Activated T-helper 1 cell treated with anti-CD3 and anti-CD28 coated beads, Interleukin-12 subunit alpha, Interleukin-12 subunit beta, Interleukin-2, Interleukin-4 antibody, amounts not matched to agents 30 ng/mL and 10 ng/mL and 1 ng/mL, durations not matched to agents 14 hours and 24 hours and 36 hours (primary cell): ENCODE measurements around the gene ANKRD24. TPM values are rescaled to one million over a fixed set of nuclear protein-coding genes. Genes with fewer than 3 reads are reported as not detected.
"Not testable (repeated sequence)": the region's sequence is repeated elsewhere in the genome, so short reads cannot be mapped to it uniquely, and the experiment has no call there.

Experiments
- DNase-seq: peaks from one replicate; pipeline ENCODE4 v3.0.0; 2021; ENCODE audit warnings: low spot score
- H3K27ac Mint-ChIP-seq: one replicate; pipeline ENCODE4 v1.8.0; 2021; ENCODE audit warnings: mild to moderate bottlenecking, mixed read lengths
- H3K27me3 Mint-ChIP-seq: one replicate; pipeline ENCODE4 v1.8.0; 2022; ENCODE audit warnings: mild to moderate bottlenecking, moderate library complexity, mixed read lengths; ENCODE audit not compliant: insufficient read depth
- H3K36me3 Mint-ChIP-seq: one replicate; pipeline ENCODE4 v1.8.0; 2021; ENCODE audit warnings: low read depth, mixed read lengths
- H3K4me1 Mint-ChIP-seq: one replicate; pipeline ENCODE4 v1.8.0; 2021; ENCODE audit warnings: low read depth, mixed read lengths
- H3K4me3 Mint-ChIP-seq: one replicate; pipeline ENCODE4 v1.8.0; 2021; ENCODE audit warnings: mild to moderate bottlenecking, moderate library complexity, mixed read lengths
- H3K9me3 Mint-ChIP-seq: one replicate; pipeline ENCODE4 v1.8.0; 2021; ENCODE audit warnings: mixed read lengths
- intact Hi-C: fragments of 100-400 bp; cut with micrococcal nuclease; formaldehyde crosslinking; loops from one replicate; pipeline ENCODE4 v1.15.1; 2024
- total RNA-seq: library from RNA; stranded (reverse); gene quantifications from 2 replicates; pipeline ENCODE4 v1.2.3, GENCODE V29; 2022

The ANKRD24 gene
- total RNA-seq, 1 donor from 2014 or later, result 0.49 TPM

DNA sequence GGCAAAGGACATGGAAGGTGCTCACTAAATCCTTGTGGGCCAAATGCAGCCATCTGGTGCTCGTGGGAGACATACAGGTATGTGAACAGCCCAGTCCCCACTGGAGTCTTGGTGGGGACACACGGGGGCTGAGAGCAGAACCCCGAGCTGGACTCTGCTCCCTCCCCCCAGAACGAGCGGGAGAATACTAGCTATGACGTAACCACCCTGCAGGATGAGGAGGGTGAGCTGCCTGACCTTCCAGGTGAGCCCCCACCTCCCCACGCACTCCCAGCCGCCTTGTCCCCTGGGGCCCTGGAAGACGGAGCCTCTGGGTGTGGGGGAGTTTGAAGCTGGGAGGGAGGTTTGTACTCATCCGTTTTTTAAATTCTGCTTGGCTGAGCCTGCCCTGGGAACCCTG, 33.3 kb downstream of the ANKRD24 start:
- no peak overlapping the region for H3K4me3 Mint-ChIP-seq
- H3K9me3 Mint-ChIP-seq, result no peaks in the 10 kb centered on the region
- H3K27me3 Mint-ChIP-seq, result no peaks in the 10 kb centered on the region

DNA sequence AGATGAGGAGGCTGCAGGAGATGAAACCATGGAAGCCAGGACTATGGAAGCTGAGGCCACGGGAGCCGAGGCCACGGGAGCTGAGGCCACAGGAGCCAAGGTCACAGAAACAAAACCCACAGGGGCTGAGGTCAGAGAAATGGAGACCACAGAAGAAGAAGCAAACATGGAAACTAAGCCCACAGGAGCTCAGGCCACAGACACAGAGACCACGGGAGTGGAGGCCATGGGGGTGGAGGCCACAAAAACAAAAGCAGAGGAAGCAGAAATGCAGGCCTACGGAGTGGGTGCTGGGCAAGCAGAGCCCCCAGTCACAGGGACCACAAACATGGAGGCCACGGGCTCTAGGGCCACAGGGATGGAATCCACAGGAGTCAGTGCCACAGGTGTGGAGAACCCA, 34.4 kb downstream of the ANKRD24 start:
- intact Hi-C loops, result no loop called here
- Mint-ChIP-seq H3K9me3 (no peaks in the 10 kb centered on the region), H3K4me3 (no peak overlapping the region), H3K27ac (no peak overlapping the region), H3K4me1 (peaks cover 6% of the 10 kb centered on the region), H3K27me3 (no peaks in the 10 kb centered on the region), H3K36me3 (no peaks in the 10 kb centered on the region)
- DNase-seq, result no peak

More for the DNA sequence above, 33.3 kb downstream of the ANKRD24 start:
- intact Hi-C loops, result no loop called here
- no peak for DNase-seq
- no peaks in the 10 kb centered on the region for H3K36me3 Mint-ChIP-seq
- H3K27ac Mint-ChIP-seq, result no peak overlapping the region
- H3K4me1 Mint-ChIP-seq, result peaks cover 6% of the 10 kb centered on the region

DNA sequence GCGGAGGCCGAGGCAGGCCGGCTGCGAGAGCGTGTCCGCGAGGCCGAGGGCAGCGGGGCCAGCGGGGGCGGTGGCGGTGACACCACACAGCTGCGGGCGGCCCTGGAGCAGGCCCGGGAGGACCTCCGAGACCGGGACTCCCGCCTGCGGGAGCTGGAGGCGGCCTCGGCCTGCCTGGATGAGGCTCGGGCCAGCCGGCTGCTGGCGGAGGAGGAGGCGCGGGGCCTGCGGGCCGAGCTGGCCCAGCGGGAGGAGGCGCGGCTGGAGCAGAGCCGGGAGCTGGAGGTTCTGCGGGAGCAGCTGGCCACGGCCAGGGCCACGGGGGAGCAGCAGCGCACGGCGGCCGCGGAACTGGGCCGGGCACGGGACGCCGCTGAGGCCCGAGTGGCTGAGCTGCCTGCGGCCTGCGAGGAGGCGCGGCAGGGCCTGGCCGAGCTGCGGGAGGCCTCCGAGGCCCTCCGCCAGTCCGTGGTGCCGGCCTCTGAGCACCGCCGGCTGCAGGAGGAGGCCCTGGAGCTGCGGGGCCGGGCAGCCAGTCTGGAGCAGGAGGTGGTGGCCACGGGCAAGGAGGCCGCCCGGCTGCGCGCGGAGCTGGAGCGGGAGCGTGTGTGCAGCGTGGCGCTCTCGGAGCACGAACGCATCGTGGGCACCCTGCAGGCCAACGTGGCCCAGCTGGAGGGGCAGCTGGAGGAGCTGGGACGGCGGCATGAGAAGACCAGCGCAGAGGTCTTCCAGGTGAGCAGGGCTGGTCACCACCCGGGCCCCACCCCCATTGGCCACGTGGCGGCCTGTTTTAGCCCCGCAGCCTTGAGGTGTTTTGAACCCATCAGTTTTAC, 35.2 kb downstream of the ANKRD24 start:
- H3K36me3 Mint-ChIP-seq, result no peaks in the 10 kb centered on the region
- intact Hi-C loops, result no loop called here
- no peak for DNase-seq
- no peaks in the 10 kb centered on the region for H3K9me3 Mint-ChIP-seq
- H3K4me1 Mint-ChIP-seq, result peaks cover 6% of the 10 kb centered on the region
- H3K4me3 Mint-ChIP-seq, result no peak overlapping the region
- H3K27ac Mint-ChIP-seq, result no peak overlapping the region
- no peaks in the 10 kb centered on the region for H3K27me3 Mint-ChIP-seq

DNA sequence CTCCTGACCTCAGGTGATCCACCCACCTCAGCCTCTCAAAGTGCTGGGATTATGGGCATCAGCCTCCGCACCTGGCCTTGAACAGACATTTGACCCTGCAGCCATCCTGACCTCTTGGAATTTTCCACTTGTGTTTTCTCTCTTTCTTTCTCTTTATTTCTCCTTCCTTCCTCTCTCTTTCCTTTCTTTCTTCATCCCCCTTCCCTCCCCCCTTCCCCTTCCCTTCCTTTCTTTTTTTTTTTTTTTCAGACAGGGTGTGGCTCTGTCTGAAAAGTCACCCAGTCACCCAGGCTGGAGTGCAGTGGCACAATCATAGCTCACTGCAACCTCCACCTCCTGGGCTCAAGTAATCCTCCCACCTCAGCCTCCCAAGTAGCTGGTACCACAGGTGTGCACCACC, 36.0 kb downstream of the ANKRD24 start:
- H3K4me3 Mint-ChIP-seq, result not testable (repeated sequence)

DNA sequence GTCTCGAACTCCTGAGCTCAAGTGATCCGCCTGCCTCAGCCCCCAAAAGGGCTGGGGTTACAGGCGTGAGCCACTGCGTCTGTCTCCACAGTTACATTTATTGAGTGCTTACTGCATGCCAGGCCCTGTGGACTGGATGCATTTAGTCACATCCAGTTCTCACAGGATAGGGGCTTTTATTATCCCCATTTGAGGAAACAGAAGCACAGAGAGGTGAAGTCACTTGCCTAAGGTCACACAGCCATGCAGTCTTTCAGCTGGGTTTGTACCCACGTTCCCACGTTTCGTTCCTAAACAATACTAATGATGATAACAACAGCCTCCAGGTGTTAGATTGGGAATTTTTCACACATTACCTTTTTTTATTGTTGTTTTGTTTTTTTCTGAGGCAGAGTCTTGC, 37.7 kb downstream of the ANKRD24 start:
- Mint-ChIP-seq H3K36me3 (no peaks in the 10 kb centered on the region), H3K4me1 (no peaks in the 10 kb centered on the region), H3K27ac (no peak overlapping the region), H3K4me3 (no peak overlapping the region), H3K27me3 (peaks cover 1% of the 10 kb centered on the region), H3K9me3 (no peaks in the 10 kb centered on the region)
- intact Hi-C loops, result no loop called here
- no peak for DNase-seq

More for the DNA sequence above, 36.0 kb downstream of the ANKRD24 start:
- intact Hi-C loops, DNase-seq, H3K36me3 Mint-ChIP-seq, H3K27me3 Mint-ChIP-seq, H3K9me3 Mint-ChIP-seq, H3K27ac Mint-ChIP-seq, H3K4me1 Mint-ChIP-seq: not testable (repeated sequence)

DNA sequence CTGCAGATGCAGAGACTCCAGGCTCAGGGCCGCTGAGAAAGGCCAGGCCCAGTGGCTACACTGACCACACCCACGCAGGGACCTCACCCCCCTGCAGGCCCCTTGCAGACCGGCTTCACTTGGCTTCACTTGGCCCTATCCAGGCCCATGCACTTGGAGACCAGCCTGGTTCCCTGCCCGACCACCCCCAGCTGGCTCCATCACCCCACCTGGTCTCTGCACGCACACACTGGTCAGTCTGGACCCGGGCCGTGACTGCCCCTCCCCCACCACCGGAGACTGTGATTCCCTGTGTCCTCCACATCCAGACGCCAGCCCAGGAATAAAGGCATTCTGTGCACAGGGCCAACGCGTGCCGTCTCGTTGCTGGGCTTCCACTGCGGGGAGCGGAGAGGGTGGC, 42.0 kb downstream of the ANKRD24 start:
- H3K9me3 Mint-ChIP-seq, result no peaks in the 10 kb centered on the region
- intact Hi-C loops, result no loop called here
- H3K4me3 Mint-ChIP-seq, result no peak overlapping the region
- H3K36me3 Mint-ChIP-seq, result no peaks in the 10 kb centered on the region
- no peak overlapping the region for H3K27ac Mint-ChIP-seq
- peaks cover 1% of the 10 kb centered on the region for H3K27me3 Mint-ChIP-seq
- peaks cover 6% of the 10 kb centered on the region for H3K4me1 Mint-ChIP-seq
- no peak for DNase-seq

DNA sequence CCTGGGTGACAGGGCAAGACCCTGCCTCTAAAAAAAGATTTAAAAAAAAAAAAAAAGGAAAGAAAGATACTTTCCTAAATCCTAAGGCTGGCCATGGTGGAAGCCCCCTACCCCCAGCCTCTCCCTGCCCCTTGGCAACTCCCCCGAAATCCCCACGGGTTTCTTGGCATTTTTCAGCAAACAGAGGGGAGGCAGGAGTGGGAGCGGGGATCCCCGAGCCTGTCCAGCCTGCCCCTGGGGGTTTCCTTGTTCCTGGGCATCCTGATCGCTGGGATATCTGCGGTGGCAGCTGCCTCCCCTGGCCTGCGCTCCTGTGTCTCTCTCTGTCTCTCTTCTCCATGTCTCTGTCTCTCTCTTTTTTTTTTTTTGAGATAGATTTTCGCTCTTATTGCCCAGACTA, 43.4 kb downstream of the ANKRD24 start:
- DNase-seq, result no peak
- intact Hi-C loops, result no loop called here
- peaks cover 6% of the 10 kb centered on the region for H3K4me1 Mint-ChIP-seq
- no peaks in the 10 kb centered on the region for H3K36me3 Mint-ChIP-seq
- no peak overlapping the region for H3K27ac Mint-ChIP-seq
- peaks cover 1% of the 10 kb centered on the region for H3K27me3 Mint-ChIP-seq
- H3K4me3 Mint-ChIP-seq, result no peak overlapping the region
- no peaks in the 10 kb centered on the region for H3K9me3 Mint-ChIP-seq

DNA sequence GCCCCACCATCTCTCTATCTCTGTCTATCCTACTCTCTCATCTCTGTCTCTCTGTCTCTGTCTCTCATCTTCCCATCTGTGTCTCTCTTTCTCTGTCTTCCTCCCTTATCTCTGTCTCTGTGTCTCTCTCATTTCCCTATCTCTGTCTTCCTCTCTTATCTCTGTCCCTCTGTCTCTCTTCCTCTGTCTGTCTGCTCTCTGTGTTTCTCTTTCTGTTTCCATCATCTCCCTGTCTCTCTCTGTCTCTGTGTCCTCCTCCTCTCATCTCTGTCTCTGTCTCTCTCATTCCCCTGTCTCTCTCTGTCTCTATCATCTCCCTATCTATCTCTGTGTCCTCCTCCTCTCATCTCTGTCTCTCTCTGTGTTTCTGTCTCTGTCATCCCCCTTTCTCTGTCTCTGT, 45.3 kb downstream of the ANKRD24 start:
- Mint-ChIP-seq H3K36me3 (no peaks in the 10 kb centered on the region), H3K4me3 (no peak overlapping the region)
- intact Hi-C loops, result no loop called here

DNA sequence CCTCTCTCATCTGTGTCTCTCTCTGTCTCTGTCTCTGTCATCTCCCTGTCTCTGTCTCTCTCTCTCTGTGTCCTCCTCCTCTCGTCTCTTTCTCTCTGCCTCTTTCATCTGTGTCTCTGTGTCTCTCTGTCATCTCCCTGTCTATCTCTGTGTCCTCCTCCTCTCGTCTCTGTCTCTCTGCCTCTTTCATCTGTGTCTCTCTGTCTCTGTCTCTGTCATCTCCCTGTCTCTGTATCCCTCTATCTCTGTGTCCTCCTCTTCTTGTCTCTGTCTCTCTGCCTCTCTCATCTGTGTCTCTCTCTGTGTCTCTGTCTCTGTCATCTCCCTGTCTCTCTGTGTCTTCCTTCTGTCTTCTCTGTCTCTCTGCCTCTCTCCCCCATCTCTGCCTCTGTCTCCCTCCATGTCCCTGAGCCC, 46.3 kb downstream of the ANKRD24 start:
- H3K9me3 Mint-ChIP-seq, result no peaks in the 10 kb centered on the region
- H3K36me3 Mint-ChIP-seq, result peaks cover 4% of the 10 kb centered on the region
- H3K4me1 Mint-ChIP-seq, result peaks cover 11% of the 10 kb centered on the region
- DNase-seq, result no peak
- no peaks in the 10 kb centered on the region for H3K27me3 Mint-ChIP-seq
- H3K4me3 Mint-ChIP-seq, result no peak overlapping the region
- H3K27ac Mint-ChIP-seq, result no peak overlapping the region
- intact Hi-C loops, result loop anchor here (1.0 kb wide), 3 partner anchors 19 to 171 kb away; partner anchors contain the start of genes ANKRD24, SIRT6 and YJU2

More for the DNA sequence above, 45.3 kb downstream of the ANKRD24 start:
- Mint-ChIP-seq H3K27me3 (peaks cover 1% of the 10 kb centered on the region), H3K9me3 (no peaks in the 10 kb centered on the region), H3K27ac (no peak overlapping the region), H3K4me1 (peaks cover 6% of the 10 kb centered on the region)
- DNase-seq, result no peak

DNA sequence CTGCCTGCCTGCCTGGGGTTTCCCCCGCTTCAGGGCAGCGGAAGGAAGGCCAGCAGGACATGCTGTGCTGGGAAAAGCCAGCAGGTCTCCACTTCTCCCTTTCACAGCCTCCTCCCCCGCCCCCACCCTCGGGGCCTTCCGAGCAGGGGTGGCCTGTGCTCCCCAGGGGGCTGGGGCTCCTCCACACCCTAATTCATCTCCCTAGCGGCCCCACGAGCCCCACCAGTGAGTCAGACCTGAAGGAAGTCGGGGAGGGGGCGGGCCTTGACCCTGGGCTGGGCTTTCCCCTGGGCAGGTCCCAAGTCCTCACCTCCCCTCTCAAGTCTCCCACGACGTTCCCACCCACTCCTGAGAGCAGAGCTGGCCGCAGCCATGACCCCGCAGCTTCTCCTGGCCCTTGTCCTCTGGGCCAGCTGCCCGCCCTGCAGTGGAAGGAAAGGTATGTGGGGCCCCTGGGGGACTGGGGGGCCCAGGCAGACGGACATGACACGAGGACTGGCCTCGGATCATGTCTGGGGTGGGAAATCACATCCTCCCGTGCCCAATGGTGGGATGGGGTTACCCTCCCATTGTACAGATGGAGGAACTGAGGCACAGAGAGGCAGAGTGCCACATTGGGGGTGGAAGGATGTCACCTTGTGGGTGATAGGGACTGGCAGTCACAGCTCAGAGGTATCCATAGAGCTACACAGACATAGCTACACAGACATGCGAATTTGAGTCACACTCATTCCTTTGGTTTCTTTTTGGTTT, 46.9 kb downstream of the ANKRD24 start, which contains the start of gene EBI3:
EBI3 (plus strand) TSS at position 345 of the 753 bp plus-strand sequence; CDS start at position 373, 28 bp downstream.
- no peaks in the 10 kb centered on the region for H3K9me3 Mint-ChIP-seq
- no peak within 1 kb of the TSS for H3K4me3 Mint-ChIP-seq
- peak; percentile 60 for DNase-seq
- intact Hi-C loops, result loop anchor here (1.0 kb wide), 3 partner anchors 18 to 170 kb away; partner anchors contain the start of genes ANKRD24, SIRT6 and YJU2
- H3K27me3 Mint-ChIP-seq, result no peaks in the 10 kb centered on the region
- H3K36me3 Mint-ChIP-seq, result peaks cover 6% of the 10 kb centered on the region
- H3K4me1 Mint-ChIP-seq, result peaks cover 11% of the 10 kb centered on the region
- H3K27ac Mint-ChIP-seq, result no peak within 1 kb of the TSS

DNA sequence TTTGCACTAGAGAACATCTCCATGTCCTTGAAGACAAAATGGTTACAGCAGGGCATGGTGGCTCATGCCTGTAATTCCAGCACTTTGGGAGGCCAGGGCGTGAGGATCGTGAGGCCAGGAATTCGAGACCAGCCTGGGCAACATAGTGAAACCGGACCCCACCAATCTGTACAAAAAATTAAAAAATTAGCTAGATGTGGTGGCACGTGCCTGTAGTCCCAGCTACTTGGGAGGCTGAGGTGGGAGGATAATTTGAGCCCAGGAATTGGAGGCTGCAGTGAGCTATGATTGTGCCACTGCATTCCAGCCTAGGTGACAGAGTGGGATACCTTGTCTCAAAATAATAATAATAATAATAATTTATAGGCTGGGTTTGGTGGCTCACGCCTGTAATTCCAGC, 47.7 kb downstream of the ANKRD24 start:
- H3K4me3 Mint-ChIP-seq, H3K27ac Mint-ChIP-seq, H3K27me3 Mint-ChIP-seq, intact Hi-C loops, DNase-seq, H3K36me3 Mint-ChIP-seq, H3K9me3 Mint-ChIP-seq: not testable (repeated sequence)
- peaks cover 11% of the 10 kb centered on the region for H3K4me1 Mint-ChIP-seq

DNA sequence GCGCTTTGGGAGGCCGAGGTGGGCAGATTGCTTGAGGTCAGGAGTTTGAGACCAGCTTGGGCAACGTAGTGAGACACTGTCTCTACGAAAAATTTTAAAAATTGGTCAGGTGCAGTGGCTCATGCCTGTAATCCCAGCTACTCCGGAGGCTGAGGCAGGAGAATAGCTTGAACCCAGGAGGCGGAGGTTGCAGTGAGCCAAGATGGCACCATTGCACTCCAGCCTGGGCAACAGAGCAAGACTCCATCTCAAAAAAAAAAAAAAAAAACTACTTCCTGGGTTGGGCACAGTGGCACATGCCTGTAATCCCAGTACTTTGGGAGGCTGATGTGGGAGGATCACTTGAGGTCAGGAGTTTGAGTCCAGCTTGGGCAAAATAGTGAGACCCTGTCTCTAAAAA, 49.0 kb downstream of the ANKRD24 start:
- intact Hi-C loops, H3K27ac Mint-ChIP-seq, H3K9me3 Mint-ChIP-seq, H3K4me1 Mint-ChIP-seq, DNase-seq, H3K36me3 Mint-ChIP-seq, H3K27me3 Mint-ChIP-seq: not testable (repeated sequence)
- peak overlapping the region; percentile 20 for H3K4me3 Mint-ChIP-seq

DNA sequence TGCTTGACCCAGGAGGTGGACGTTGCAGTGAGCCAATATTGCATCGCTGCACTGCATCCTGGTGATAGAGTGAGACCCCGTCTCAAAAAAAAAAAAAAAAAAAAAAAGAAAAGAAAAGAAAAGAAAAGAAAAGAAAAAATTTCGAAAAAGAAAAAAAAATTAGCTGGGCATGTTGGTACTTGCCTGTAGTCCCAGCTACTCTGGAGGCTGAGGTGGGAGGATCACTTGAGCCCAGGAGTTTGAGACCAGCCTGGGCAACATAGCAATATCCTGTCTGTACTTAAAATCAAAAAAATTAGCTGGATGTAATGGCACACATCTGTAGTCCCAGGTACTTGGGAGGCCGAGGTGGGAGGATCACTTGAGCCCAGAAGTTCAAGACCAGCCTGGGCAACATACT, 49.6 kb downstream of the ANKRD24 start:
- H3K27ac Mint-ChIP-seq, intact Hi-C loops, H3K4me1 Mint-ChIP-seq, H3K9me3 Mint-ChIP-seq, H3K27me3 Mint-ChIP-seq, H3K36me3 Mint-ChIP-seq, DNase-seq, H3K4me3 Mint-ChIP-seq: not testable (repeated sequence)
